ENCODE measurements around the gene IL27RA.

DNA sequence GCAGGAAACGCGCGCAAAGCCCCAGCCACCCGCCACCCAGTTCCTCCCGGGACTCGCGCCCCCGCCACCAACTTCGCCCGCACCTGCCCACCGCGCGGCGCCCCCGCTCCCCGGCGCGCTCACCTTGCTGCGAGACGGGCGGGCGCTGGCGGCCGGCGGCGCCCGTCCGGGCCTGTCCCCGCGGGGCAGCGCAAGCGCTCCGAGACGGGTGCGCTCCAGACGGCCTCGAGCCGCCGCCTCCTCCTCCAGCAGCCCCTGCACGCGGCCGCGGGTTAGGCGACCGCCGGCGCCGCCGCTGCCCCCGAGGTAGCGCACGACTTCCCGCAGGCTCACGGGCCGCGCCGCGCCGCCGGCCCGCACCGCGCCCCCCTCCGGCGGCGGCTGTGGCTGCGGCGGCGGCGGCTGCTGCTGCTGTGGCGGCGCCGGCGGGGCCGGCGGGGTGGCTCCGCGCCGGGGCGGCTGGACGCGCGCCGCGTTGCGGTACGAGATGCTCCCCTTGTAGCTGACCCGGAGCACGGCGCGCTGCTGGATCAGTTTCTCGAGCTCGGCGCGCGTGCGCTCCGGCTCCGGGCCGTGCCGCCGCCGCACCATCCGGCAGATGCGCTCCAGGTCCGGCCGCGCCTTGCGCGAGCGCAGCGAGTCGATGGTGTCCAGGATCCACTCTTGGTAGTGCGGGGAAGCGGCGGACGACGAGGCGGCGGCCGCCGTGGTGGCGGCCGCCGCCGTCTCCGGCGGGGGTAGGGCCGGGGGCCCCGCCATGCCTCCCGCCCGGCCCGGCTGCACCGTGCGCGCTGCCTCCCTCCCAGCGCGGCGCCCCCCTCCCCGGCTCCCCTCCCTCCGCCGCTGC, 58.3 kb downstream of the IL27RA start:
- TF ChIP-seq, protein P1, sequence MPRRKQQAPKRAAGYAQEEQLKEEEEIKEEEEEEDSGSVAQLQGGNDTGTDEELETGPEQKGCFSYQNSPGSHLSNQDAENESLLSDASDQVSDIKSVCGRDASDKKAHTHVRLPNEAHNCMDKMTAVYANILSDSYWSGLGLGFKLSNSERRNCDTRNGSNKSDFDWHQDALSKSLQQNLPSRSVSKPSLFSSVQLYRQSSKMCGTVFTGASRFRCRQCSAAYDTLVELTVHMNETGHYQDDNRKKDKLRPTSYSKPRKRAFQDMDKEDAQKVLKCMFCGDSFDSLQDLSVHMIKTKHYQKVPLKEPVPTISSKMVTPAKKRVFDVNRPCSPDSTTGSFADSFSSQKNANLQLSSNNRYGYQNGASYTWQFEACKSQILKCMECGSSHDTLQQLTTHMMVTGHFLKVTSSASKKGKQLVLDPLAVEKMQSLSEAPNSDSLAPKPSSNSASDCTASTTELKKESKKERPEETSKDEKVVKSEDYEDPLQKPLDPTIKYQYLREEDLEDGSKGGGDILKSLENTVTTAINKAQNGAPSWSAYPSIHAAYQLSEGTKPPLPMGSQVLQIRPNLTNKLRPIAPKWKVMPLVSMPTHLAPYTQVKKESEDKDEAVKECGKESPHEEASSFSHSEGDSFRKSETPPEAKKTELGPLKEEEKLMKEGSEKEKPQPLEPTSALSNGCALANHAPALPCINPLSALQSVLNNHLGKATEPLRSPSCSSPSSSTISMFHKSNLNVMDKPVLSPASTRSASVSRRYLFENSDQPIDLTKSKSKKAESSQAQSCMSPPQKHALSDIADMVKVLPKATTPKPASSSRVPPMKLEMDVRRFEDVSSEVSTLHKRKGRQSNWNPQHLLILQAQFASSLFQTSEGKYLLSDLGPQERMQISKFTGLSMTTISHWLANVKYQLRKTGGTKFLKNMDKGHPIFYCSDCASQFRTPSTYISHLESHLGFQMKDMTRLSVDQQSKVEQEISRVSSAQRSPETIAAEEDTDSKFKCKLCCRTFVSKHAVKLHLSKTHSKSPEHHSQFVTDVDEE (CRISPR knock-in tag; IDR thresholded peaks at IDR 0.05): no peak
- TF ChIP-seq, protein P2, sequence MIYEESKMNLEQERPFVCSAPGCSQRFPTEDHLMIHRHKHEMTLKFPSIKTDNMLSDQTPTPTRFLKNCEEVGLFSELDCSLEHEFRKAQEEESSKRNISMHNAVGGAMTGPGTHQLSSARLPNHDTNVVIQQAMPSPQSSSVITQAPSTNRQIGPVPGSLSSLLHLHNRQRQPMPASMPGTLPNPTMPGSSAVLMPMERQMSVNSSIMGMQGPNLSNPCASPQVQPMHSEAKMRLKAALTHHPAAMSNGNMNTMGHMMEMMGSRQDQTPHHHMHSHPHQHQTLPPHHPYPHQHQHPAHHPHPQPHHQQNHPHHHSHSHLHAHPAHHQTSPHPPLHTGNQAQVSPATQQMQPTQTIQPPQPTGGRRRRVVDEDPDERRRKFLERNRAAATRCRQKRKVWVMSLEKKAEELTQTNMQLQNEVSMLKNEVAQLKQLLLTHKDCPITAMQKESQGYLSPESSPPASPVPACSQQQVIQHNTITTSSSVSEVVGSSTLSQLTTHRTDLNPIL (CRISPR knock-in tag; IDR thresholded peaks at IDR 0.05; ENCODE audit: low read depth): no peak
- TF ChIP-seq, protein P3, sequence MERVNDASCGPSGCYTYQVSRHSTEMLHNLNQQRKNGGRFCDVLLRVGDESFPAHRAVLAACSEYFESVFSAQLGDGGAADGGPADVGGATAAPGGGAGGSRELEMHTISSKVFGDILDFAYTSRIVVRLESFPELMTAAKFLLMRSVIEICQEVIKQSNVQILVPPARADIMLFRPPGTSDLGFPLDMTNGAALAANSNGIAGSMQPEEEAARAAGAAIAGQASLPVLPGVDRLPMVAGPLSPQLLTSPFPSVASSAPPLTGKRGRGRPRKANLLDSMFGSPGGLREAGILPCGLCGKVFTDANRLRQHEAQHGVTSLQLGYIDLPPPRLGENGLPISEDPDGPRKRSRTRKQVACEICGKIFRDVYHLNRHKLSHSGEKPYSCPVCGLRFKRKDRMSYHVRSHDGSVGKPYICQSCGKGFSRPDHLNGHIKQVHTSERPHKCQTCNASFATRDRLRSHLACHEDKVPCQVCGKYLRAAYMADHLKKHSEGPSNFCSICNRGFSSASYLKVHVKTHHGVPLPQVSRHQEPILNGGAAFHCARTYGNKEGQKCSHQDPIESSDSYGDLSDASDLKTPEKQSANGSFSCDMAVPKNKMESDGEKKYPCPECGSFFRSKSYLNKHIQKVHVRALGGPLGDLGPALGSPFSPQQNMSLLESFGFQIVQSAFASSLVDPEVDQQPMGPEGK (CRISPR knock-in tag; IDR thresholded peaks at IDR 0.05; ENCODE audit: borderline replicate concordance): no peak
- TF ChIP-seq ZNF8 (CRISPR knock-in tag; IDR thresholded peaks at IDR 0.05): no peak
- TF ChIP-seq TCF4 (CRISPR knock-in tag; IDR thresholded peaks at IDR 0.05; ENCODE audit: borderline replicate concordance): no peak
- TF ChIP-seq RARB (CRISPR knock-in tag; IDR thresholded peaks at IDR 0.05): no peak
- TF ChIP-seq GLIS3 (CRISPR knock-in tag; IDR thresholded peaks at IDR 0.05): no peak
- TF ChIP-seq ZFP3 (CRISPR knock-in tag; IDR thresholded peaks at IDR 0.05): no peak
